Stimulated activated CD4-positive, alpha-beta T cell treated with anti-CD3 and anti-CD28 coated beads, TNF-alpha, amount 100 ng/mL, for 1 hour (primary cell): ENCODE measurements around the gene NPY5R.

ENCODE experiments used
- DNase-seq, 3 donors: peaks; one replicate each; pipeline ENCODE4 v3.0.0-alpha.2; 2020; ENCODE audit warnings: low read depth in 3 of 3, low spot score in 1 of 3

Gene NPY5R

DNA sequence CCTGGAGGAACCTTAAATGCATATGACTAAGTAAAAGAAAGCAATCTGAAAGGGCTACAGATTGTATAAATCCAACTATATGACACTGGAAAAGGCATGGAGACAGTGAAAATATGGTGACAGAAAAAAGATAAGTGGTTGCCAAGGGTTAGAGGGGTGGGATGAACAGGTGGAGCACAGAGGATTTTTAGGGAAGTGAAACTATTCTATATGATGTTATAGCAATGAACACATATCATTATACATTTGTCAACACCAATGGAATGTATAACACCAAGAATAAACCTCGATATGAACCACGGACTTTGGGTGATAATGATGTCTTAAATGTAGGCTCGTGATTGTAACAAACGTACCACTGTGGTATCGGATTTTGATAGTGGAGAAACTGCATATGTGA lies 40.7 kb downstream of the NPY5R start:
- DNase-seq: no peak

GRCh38 chr4:163384926-163385325 lies 41.2 kb downstream of the NPY5R start:
- no peak for DNase-seq

DNA sequence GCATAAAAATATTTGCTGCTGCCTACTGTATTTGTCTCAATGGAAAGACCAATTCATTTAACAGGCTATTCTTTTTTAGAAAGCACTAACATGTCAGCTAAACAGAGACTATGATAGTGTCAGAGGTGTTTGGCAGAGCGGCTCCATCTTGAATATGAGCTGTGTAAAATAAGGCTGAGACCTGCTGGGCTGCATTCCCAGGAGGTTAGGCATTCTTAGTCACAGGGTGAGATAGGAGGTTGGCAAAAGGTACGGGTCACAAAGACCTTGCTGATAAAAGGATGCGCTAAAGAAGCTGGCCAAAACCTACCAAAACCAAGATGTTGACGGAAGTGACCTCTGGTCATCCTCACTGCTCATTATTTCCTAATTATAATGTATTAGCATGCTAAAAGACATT lies 41.8 kb downstream of the NPY5R start:
- no peak for DNase-seq

DNA sequence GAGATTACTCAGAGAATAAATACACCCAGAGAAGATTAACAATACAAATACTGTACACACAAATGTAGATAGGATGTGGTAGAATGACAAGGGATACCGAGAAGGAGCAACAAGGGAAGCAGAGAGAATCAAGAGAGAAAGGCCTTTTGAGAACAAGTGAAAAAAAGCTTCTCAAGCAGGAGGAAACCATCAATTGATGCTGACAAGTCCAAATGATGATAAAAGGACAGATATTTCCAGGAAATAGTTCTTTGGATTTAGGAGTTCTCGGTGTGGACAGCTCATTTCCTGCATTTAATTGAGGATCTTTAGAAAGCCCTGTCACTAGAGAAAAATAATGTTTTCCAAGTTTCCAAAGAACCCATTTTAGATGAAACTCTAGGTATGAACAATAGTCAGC lies 48.1 kb downstream of the NPY5R start:
- no peak for DNase-seq

DNA sequence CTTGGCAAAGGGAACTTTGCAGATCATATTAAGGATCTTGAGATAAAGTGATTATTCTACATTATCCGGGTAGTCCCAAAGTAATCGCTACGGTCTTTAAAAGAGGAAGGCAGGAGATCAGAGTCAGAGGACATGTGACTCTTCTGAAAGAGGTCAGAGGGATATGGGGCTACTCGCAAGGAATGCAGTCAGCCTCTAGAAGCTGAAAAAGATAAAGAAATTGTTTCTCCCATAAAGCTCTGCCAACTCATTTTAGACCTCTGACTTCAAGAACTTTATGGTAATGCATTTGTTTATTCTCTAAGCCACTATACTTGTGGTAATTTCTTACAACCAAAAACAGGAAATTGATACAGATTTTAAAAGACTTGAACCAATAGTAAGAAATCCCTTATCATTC lies 48.6 kb downstream of the NPY5R start:
- DNase-seq: no peak

DNA sequence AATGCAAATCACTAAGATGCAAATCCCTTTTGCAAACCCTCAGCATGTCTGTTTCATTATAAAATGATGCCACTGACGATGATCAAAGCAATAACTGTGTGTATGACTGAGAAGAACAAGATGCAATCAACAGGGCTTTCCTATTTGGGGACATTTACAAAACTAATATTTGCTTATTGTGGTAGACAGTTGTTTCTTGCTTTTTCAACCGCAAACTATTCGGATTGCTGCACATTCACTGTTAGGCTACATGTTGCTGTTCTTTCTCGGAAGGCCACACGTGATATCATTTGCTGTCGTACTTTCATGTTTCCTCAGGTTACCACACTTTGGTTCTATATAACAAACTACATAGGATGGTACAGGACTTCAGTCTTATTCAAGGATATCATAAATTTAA lies 49.8 kb downstream of the NPY5R start:
- DNase-seq: no peak

- DNase-seq: no peak
These were observed 51.4 kb downstream of the NPY5R start for GRCh38 chr4:163395055-163395454.

DNA sequence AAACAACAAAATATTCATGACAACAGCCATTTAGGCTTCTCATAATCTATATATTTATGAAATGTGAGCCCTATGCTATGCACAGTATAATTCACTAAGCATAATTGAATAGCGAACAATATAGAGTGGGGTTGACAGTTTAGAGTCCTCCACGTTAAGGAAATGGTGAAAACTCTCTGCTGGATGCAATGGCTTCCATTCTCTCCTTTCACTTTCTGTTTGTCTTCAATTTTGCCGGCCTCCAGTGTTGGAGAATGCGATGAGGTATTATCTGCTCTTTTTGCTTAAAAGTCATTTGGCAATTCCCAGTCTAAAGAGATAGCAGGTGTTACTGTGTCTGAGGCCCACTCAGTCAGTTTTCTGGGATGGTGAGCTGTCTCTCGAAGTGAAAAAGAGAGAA lies 52.1 kb downstream of the NPY5R start:
- no peak for DNase-seq

- DNase-seq: no peak
These were observed 54.5 kb downstream of the NPY5R start for GRCh38 chr4:163398238-163398637.

DNA sequence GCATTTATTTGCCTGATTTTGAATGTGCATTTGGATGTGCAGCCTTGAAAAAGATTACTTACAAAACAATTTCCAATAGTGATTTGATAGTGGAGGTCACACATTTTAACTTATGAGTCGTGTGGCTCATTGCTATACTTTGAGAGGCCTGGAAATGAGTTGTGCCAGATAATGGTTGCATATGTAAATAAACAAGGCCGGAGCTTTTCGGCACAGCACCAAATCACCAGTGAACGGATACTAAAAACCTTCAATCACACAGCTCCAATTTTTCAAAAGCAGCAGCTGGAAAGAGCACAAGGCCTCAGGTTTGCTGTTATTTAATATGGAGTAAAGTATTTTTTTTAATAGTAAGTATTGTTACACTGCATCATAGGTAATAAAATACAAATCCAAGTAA lies 57.2 kb downstream of the NPY5R start:
- DNase-seq: no peak
